Fibroblast of lung (primary cell): Measurements from ENCODE around the gene KRTAP4-6. TPM values are rescaled to one million over a fixed set of nuclear protein-coding genes. Genes with fewer than 3 reads are reported as not detected.

Source experiments
- DNase-seq, 2 donors: peaks; one replicate each; pipeline versions ENCODE4 v3.0.0 to v3.0.0-alpha.2; 2010; ENCODE audit warnings: low read depth in 2 of 2
- H2AFZ ChIP-seq: 2 replicates; pipeline ENCODE4 v1.5.1; 2012; ENCODE audit warnings: low read length, control low read depth, inconsistent platforms
- H3K27ac ChIP-seq: 2 replicates; pipeline ENCODE4 v1.5.1; 2011; ENCODE audit warnings: low read length, control low read depth; ENCODE audit not compliant: insufficient read depth
- H3K27me3 ChIP-seq: 2 replicates; pipeline ENCODE4 v1.5.1; 2011; ENCODE audit warnings: mild to moderate bottlenecking, low read length; ENCODE audit not compliant: control insufficient read depth, insufficient read depth
- H3K36me3 ChIP-seq: 2 replicates; pipeline ENCODE4 v1.5.1; 2011; ENCODE audit warnings: low read length; ENCODE audit not compliant: control insufficient read depth, insufficient read depth
- H3K4me1 ChIP-seq: 2 replicates; pipeline ENCODE4 v1.5.1; 2011; ENCODE audit warnings: low read length; ENCODE audit not compliant: control insufficient read depth, insufficient read depth; ENCODE audit errors: extremely low read depth
- H3K4me2 ChIP-seq: 2 replicates; pipeline ENCODE4 v1.5.1; 2011; ENCODE audit warnings: low read length, control low read depth; ENCODE audit not compliant: insufficient read depth; ENCODE audit errors: extremely low read depth
- H3K4me3 ChIP-seq, 4 experiments: fragments of 200-600 bp in 1 of 4; sonication (generic) in 1 of 4; replicated peaks in 1 of 4; 2 replicates each; pipeline ENCODE4 v1.5.1; 2011 to 2016; ENCODE audit warnings: low read length in 4 of 4, low read depth in 3 of 4, mild to moderate bottlenecking in 3 of 4, control low read depth in 2 of 4, inconsistent platforms in 1 of 4, mixed read lengths in 1 of 4; ENCODE audit not compliant: insufficient read depth in 1 of 4; ENCODE audit errors: control extremely low read depth in 1 of 4
- H3K79me2 ChIP-seq: 2 replicates; pipeline ENCODE4 v1.5.1; 2012; ENCODE audit warnings: mild to moderate bottlenecking, low read length, inconsistent platforms; ENCODE audit not compliant: control insufficient read depth, insufficient read depth
- H3K9ac ChIP-seq: 2 replicates; pipeline ENCODE4 v1.5.1; 2011; ENCODE audit warnings: mild to moderate bottlenecking, low read length, control low read depth; ENCODE audit not compliant: insufficient read depth
- H3K9me3 ChIP-seq: 2 replicates; pipeline ENCODE4 v1.5.1; 2012; ENCODE audit warnings: low read depth, low read length; ENCODE audit not compliant: control insufficient read depth, insufficient read depth
- H4K20me1 ChIP-seq: 2 replicates; pipeline ENCODE4 v1.5.1; 2011; ENCODE audit warnings: low read length; ENCODE audit not compliant: control insufficient read depth, insufficient read depth; ENCODE audit errors: extremely low read depth
- CTCF ChIP-seq, 2 donors: IDR thresholded peaks in 1 of 2; conservative IDR thresholded peaks in 1 of 2; 1 replicate in 1 of 2; 2 replicates in 1 of 2; pipeline ENCODE4 v1.5.1; 2011 to 2012; ENCODE audit warnings: low read length in 2 of 2, control low read depth in 1 of 2, inconsistent platforms in 1 of 2, low read depth in 1 of 2, mild to moderate bottlenecking in 1 of 2
- EZH2 ChIP-seq: IDR thresholded peaks from 2 replicates; pipeline ENCODE4 v1.5.1; 2012; ENCODE audit warnings: low read length, control low read depth, mild to moderate bottlenecking; ENCODE audit errors: missing control alignments
- polyA plus RNA-seq, 2 donors: library from polyadenylated mRNA; depleted of rRNA in 1 of 2; stranded (reverse) in 1 of 2; unstranded in 1 of 2; fragments of >200 nt; gene quantifications; 2 replicates each; pipeline ENCODE4 v1.2.1, GENCODE V29; 2011 to 2012; ENCODE audit warnings: missing spikeins in 1 of 2
- total RNA-seq: library from RNA; depleted of rRNA; stranded (reverse); fragments of >200 nt; gene quantifications from 2 replicates; pipeline ENCODE4 v1.2.1, GENCODE V29; 2014

The KRTAP4-6 gene
- total and polyA plus RNA-seq, 2 donors (not counting 1 experiment from before 2014, with no cell fraction given), result not detected

DNA sequence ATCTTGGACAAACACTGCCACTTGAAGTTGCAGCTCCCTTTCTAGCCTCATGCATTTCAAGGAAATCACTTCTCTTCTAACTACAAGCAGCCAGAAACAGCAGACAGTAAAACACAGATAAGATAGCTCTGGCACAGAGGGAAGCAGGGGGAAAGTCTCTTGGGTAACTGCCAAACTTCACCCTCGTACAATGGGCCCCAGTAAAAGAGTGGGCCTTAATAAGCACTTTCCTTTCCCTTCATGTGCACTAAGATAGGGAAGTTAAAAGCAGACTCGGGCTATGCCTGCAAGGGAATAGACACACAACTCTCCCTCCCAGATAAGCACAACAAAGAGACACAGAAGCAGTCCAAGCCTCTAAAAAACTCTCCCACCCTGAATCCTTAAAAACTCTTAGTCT lies 13.5 kb upstream of the KRTAP4-6 start:
- H3K9me3 ChIP-seq, result no peaks in the 10 kb centered on the region
- no peak overlapping the region for H2AFZ ChIP-seq
- TF ChIP-seq EZH2 (no peak), CTCF (conservative IDR thresholded peaks at IDR 0.05 in 1 of 2, IDR thresholded peaks at IDR 0.05 in 1 of 2; ENCODE audit: low read depth in 1 of 2, low read length in 2 of 2) (no peak)
- H3K4me3 ChIP-seq, result no peak overlapping the region
- H3K27ac ChIP-seq, result no peak overlapping the region
- H3K79me2 ChIP-seq, result no peaks in the 10 kb centered on the region
- H3K9ac ChIP-seq, result no peak overlapping the region
- no peak for DNase-seq
- H3K27me3 ChIP-seq, result no peaks in the 10 kb centered on the region
- no peaks in the 10 kb centered on the region for H3K4me1 ChIP-seq
- no peak overlapping the region for H3K4me2 ChIP-seq
- H3K36me3 ChIP-seq, result no peaks in the 10 kb centered on the region
- no peaks in the 10 kb centered on the region for H4K20me1 ChIP-seq

DNA sequence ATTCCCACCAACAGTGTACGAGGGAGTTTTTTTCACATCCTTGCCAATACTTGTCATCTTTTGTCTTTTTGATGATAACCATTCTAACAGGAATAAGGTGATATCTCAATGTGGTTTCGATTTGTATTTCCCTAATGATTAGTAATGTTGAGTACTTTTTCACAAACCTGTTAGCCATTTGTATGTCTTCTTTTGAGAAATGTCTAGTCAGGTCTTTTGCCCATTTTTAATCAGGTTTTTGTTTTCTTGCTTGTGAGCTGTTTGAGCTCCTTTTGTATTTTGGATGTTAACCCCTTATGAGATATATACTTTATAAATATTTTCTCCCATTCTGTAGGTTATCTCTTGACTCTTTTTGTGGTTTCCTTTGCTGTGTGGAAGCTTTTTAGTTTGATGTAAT lies 11.2 kb upstream of the KRTAP4-6 start:
- no peak overlapping the region for H2AFZ ChIP-seq
- H3K27me3 ChIP-seq, result no peaks in the 10 kb centered on the region
- no peaks in the 10 kb centered on the region for H3K4me1 ChIP-seq
- no peak overlapping the region for H3K4me2 ChIP-seq
- H3K9ac ChIP-seq, result no peak overlapping the region
- H4K20me1 ChIP-seq, result no peaks in the 10 kb centered on the region
- H3K36me3 ChIP-seq, result no peaks in the 10 kb centered on the region
- no peak for DNase-seq
- H3K4me3 ChIP-seq, result no peak overlapping the region
- no peaks in the 10 kb centered on the region for H3K9me3 ChIP-seq
- TF ChIP-seq EZH2, result no peak
- TF ChIP-seq CTCF (conservative IDR thresholded peaks at IDR 0.05 in 1 of 2, IDR thresholded peaks at IDR 0.05 in 1 of 2; ENCODE audit: low read depth in 1 of 2, low read length in 2 of 2), result no peak
- H3K79me2 ChIP-seq, result no peaks in the 10 kb centered on the region
- H3K27ac ChIP-seq, result no peak overlapping the region

DNA sequence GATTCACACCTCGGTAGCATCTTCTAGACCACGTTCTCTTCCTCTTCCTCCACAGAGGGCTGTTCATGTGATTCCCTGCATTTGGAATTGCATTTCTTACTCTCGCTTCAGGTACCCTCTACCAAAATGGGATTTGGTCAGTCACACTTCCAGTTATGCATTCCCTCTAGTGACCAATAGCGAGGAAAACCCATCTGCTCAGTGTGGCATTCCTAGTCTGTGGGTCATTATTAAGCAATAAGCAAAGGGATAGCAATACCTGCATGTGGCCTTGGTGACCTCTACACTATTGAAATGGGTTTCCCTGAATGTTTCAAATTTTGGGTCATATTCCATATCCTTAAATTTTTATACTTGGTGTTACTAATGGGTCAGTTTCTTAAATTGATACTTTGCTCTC lies 9.7 kb upstream of the KRTAP4-6 start:
- Histone ChIP-seq H3K4me3 (no peak overlapping the region), H2AFZ (no peak overlapping the region), H3K36me3 (no peaks in the 10 kb centered on the region), H3K27ac (no peak overlapping the region), H3K4me2 (no peak overlapping the region), H4K20me1 (no peaks in the 10 kb centered on the region), H3K79me2 (no peaks in the 10 kb centered on the region), H3K27me3 (no peaks in the 10 kb centered on the region), H3K9ac (no peak overlapping the region), H3K4me1 (no peaks in the 10 kb centered on the region), H3K9me3 (no peaks in the 10 kb centered on the region)
- TF ChIP-seq EZH2, result no peak
- no peak for TF ChIP-seq CTCF (conservative IDR thresholded peaks at IDR 0.05 in 1 of 2, IDR thresholded peaks at IDR 0.05 in 1 of 2; ENCODE audit: low read depth in 1 of 2, low read length in 2 of 2)
- DNase-seq, result no peak
